Measurements from ENCODE around the gene RELL2.
A peak's percentile ranks its signal among the peaks of the same experiment; 100 is the strongest.

The RELL2 gene

DNA sequence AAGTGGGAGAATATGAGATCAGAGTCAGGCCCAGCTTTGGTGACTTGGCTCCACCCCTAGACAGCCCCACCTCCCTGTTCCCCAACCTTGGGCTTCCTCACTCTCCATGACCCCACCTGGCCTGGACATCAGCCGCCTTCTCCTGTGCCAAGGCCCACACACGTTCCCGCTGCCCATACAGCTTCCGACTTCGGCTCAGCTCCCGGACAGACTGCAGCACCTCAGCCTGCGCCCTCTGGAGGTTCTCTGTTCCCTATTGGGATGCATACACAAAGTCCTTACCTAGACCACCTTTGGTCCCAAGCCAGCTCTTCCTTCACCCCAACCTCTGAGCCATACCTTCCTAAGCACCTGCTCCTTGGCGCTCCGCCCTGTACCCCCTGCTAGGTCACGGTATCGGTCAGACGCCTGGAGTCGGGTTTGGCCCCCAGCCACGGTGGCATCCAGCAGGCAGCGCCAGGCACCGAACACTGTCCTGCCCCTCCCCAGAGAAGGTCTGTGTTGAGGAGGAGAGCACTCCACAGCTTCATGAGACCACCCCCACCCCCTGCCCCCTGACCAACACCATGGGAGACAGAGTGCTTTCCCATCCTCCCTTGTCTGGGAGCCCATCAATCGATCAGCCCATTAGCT, 12.4 kb downstream of the RELL2 start:
- no peak for DNase-seq (ENCODE audit: low read depth)

DNA sequence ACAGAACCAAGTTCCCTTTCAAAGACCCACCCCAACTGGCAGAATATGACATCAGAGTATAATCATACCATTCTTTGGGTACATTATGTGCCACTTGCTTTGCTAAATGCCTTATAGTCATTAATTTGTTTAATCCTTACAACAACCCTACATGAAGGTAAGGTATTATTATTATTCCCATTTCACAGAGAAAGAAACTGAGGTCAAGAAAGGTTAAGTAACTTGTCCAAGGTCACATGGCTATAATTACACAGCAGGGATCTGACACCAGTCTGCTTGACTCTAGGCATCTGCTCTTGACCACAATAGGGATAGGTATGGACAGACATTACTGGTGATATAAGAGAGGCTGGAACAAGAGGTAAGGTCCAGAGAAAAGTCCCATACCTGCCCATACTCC, 13.2 kb downstream of the RELL2 start:
- DNase-seq (ENCODE audit: low read depth): no peak

DNA sequence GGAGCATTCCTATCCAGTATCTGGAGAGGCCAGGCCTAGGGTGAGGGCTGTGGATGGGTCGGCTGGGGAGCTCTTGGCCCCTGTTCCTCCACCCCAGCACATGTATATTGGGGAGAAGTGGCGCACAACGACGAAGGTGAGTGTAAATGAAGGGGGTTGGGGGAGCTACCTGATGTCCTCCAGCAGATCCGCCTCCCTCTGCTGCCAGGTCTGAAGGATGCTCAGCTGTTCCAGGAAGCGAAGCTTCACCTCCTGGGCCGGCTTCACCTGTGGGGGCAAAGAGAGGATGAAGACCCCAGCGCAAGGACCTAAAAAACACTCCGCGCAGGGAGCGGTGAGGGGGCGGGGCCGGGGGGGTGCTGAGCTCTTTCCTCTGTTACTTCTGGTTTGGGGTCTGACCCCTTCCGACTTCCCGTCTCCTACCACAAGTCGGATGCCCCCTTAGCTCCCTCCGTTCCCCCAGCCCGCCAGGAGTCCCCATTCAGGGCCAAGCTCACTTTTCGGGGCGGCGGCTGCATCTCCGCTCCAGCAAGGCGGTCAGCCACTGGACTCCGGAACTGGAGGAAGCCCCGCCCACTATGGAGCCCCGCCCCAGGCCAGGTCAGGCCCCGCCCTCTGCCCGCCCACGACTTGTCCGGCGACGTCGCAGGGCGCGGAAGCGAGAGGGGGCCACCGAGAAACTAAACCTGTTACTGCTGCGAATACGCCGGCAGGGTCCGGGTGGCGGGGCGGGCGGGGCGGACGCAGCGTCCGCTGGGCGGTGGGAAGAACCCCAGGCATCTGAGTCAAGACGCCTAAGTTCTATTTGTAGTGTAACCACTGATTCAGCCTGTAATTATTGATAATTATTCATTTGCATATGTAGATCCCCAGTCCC, 14.3 kb downstream of the RELL2 start, which contains the start of gene FCHSD1:
FCHSD1 (minus strand) TSS at position 568 of the 877 bp plus-strand sequence; CDS start at position 518, 50 bp downstream.
- DNase-seq (ENCODE audit: low read depth): peak; percentile 71

DNA sequence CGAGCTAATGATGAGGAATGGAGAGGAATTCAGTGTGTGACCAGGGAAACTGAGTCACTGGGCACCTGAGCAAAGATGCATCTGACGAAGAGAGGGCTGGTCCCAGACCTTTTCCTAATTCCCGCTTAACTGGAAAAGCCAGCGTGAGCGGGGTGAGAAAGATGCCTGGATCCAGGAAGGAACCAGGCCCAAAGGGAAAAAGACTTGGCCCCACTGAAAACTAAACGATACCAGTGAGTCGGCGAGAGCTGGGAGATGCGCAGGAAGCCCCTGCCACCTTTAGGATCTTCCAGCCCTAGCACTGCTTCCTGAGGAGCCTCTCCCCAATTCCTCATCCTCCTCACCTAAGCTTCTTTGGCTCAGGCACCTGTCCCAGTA, 14.9 kb downstream of the RELL2 start:
- no peak for DNase-seq (ENCODE audit: low read depth)

DNA sequence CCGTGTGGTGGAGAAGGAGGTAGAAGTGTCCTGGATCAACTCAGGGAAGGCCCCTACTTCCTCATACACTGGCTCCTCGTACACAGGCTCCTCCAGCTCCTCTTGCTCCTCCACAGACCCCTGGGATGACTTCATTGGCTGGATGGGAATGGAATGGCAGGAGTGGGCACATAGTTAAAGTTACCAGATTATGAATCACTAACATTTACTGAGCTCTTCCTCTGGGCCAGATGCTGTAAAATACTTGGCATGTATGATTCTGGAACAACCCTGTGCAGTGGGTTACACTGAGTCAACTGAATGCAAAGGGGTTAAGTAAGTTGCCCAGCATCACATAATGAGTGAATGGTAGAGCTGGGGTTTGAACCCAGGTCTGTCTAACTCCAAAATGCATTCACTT, 17.5 kb downstream of the RELL2 start:
- DNase-seq (ENCODE audit: low read depth): no peak

DNA sequence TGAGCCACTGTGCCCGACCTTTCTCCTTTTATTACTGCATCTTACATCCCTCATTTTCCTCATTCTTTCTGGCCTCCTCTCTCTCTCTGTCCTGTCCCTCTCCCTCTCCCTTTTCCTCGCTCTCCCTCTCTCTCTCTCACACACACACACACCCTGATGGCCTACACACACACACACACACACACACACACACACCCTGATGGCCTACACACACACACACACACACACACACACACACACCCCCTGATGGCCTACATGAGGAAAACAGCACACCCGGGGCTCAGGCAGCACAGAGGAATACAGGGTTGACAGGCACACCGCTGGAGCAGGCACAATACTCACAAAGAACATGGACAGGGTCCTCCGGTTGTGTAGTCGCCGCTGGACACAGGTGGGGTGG, 18.2 kb downstream of the RELL2 start:
- DNase-seq (ENCODE audit: low read depth): no peak

DNA sequence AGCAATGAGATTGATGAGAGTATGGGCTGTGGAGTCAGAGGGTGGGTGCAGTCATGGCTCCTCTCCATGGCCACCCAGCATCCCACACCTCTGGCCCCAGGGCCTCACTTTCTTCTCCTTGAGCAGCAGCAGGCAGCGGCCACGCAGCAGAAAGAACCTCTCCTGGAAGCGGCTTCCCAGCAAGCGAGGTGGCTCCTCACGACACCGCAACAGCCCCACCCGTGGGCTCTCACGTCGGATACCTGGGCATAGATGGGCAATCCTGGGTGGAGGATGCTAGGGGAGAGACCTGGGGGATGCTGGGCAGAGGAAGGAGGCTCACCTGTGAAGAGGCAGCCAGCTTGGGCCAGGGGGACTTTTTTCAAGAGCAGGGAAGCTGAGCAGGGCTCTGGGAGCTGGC, 19.6 kb downstream of the RELL2 start:
- DNase-seq (ENCODE audit: low read depth): no peak

DNA sequence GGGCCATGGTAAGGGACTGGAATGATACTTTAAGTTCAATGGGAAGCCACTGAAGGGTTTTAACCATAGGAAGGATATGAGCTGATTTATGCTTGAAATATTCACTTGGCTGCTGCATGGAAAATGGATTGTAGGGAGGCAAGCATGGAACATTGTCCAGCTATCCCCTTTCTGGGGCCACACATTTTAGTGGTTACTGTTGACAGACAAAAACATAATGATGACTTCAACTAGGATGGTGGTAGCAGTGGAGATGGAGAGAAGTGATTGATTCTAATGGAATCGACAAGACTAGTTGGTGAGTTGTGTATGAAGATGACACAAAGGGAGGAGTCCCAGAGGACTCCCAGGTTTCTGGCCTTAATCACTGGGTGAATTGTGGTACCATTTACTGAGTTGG, 20.6 kb downstream of the RELL2 start:
- DNase-seq (ENCODE audit: low read depth): no peak

DNA sequence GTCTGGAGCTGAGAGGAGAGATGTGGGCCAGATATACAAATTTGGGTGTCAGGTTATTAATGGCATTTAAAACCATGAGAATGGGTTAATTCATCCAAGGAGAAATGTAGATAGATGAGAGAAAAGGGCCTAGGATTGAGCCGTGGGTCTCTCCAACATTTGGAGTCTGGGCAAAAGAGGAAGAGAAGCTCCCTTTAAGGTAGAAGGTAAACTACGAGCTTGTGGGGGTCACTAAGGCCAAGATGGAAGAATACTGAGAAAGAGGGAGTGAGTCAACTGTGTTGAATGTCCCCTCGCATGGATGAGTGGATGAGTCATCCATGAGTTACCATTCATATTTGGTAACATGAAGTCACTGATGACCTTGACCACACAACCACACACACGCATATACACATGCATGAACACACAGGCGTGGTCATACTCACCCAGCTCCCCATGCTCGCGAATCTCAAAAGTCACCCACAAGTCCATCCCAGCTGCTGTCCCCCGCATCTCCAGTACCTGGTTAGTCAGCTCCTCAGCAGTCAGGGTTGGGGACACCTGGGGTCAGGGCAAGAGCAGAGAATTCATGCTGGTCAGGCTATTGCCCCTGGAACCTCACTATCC, 21.2 kb downstream of the RELL2 start:
- DNase-seq (ENCODE audit: low read depth): no peak

DNA sequence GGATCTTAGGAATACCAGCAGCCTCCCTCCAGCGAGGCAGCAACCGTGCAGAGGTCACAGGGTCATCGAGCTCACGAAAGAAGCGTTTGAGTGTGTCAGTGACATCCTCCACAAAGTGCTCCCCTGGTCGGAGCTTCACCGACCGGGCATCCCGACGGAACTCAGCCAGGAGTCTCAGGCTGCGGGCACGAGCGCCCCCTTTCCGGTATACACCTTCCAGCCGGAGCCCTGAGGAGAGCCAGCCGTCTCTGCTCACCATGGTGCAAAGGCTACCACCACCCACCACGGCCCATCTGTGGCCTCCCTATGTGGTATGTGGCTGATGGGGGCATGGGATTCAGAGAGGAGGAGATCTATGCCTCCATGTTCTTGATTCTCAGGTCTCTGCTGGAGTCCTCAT, 25.2 kb downstream of the RELL2 start:
- no peak for DNase-seq (ENCODE audit: low read depth)

DNA sequence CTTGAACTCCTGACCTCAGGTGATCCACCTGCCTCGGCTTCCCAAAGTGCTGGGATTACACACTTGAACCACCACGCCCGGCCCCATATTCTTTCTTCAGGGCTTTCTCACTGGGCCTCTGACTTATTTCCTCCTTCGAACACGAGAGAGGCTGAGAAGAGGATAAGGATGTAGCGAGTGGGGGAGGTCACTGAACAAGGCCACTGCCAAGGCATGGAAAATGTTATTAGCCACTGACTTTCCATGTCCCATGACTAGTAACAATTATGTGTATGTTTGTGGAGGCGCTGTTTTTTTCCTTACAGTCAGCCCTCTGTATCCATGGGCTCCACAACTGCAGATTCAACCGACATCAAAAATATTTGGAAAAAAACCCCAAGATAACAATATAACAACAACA, 26.7 kb downstream of the RELL2 start:
- no peak for DNase-seq (ENCODE audit: low read depth)

DNA sequence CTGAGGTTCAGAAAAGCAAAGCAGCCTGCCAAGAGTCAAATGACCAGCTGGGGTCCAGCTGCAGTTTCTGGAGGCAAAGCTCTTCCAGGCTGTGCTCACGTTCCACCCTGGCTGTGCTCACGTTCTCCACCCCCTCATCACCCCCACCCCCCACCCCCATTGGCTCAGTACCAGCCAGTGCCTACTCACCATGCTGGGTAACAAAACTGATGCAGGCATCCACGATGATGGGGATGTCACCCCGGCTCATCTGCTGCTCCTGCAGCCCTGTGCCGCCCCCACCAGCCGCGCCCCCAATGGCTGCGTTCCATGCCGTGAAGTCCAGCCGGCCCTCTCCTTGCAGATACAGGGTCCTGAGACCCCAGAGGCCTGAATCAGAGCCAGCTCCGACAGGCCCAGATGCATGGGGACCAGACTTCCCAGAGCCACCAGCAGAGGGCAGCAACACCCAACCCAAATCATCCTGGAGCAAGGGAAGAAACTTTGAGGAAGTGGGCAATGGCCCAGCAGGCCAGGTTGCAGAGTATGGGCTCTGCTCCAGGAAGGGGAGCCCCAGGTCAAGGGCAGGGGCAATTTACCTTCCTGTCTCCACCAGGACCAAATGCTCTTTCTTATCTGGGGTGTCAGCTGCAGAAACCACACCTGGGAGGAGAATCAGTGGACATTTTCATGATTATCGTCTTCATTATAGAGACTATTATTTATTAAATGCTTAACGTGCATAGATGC, 28.1 kb downstream of the RELL2 start:
- peak; percentile 41 for DNase-seq (ENCODE audit: low read depth)

DNA sequence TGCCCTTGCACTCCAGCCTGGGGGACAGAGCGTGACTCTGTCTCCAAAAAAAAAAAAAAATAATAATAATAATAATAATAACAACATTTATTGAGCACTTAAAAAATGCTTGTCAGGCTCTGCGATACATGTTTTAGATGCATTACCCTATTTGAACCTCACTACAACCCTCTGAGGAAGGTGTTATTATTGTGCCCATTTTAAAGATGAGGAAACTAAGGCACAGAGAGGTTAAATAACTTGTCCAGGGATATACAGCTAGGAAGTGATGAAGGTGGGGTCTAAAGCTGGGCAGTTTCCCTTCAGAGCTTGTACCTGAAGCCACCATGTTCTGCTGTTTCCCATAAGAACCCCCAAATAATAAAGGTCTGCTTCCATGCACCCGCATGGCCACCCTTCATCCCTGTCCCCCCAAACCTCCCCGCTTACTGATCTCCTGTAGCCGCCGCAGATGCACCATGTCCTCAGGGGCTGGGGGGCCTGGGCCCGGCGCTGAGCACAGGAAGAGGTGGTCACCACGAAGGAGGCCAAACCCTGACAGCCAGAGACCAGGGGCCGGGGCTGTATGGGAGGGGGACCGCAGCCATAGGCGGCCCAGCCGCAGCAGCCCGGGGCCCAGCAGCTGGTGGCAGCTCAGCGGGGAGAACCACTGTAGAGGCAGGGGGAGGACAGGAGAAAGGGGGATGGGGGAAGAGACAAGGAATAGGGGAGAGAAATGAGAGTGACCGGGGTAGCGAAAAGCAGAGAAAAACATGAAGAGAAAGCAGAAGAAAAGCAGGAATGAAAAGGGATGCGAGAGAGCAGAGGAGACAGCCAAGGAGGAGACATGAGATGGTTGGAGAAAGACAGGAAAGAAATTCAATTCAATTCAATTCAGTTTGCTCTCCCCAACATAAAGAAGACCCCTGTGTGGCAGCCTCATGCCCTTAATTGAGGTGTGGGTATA, 29.5 kb downstream of the RELL2 start:
- no peak for DNase-seq (ENCODE audit: low read depth)

DNA sequence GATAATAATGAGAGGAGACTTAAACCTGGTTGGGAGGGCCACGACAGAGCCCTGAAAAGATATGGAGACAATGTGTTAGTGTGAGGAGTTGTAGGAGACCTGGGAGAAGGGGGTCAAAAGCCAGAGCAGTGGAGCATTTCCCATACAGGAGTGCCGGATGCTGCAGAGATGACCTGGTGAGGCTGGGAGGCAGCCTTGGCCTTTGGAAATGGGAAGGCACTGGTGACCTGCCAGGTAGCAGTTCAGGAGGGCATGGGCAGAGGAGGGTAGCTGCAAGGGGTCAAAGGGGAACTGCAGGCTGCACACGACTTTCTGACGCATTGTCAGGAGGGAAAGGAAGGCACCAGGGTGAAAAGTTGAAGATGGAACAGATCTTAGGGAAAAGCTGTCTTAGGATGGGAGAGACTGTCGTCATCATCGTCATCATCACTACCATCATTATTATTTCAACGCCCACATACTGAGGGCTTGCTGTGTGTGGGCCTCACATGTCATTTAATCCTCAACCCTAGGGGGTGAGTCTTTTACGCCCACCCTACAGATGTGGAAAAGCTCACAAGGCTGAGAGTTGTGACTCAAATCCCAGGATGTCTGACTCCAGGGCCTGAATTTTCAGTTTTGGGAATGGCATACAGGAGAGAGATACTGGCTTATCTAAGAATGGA, 31.9 kb downstream of the RELL2 start:
- no peak for DNase-seq (ENCODE audit: low read depth)

DNA sequence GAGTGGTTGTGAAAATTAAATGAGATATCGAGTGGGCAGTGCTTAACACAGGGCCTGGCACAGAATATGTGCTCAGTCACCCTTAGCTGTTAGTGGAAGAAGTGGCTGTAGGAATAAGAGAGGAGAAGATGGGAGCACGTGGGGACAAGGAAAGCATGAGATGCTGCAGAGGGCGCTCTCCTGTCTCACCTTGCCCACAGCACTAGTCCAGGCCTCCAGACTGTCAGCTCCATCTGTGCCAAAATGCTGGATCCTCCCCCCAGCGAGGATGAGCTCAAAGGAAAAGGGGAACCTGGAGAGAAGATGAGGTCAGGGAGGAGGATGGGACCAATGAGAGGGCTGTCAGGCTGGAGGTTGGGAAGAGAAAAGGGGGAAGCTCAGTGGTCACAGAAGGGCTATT, 32.7 kb downstream of the RELL2 start:
- no peak for DNase-seq (ENCODE audit: low read depth)

DNA sequence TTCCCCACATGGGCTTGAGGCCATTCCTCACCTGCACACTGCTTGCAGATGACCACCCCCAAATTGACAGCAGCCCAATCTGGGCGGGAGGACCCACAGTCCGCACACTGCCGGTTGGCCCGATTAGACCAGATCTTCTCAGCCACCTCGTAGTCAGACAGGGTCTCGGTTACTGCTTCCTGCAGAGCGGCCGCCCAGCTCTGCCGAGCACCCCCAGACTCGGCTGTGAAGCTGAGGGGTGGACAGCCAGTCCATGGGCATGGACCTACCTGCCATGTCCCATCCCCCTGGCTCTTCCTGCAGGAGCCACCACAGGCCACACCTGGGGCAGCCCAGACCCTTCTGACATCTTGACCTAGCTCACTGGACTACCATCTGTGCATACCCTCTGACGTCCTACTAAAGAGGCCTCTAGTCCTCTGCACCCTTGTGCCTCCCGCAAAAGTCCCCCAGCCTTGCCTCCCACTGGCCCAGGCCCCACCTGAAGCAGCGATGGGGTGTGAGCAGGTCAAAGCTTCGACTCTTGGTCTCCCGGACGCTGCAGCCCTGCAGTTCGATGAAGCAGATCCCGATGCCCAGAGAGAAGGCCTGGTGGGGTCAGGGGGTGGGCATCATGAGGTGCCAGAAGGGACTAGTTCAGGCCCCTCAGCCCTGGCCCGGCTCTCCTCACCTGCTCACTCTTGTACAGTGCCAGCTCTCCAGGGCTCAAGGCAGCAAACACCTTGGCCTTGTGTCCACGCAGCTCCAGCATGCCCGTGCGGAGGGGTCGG, 35.5 kb downstream of the RELL2 start:
- DNase-seq (ENCODE audit: low read depth): no peak

DNA sequence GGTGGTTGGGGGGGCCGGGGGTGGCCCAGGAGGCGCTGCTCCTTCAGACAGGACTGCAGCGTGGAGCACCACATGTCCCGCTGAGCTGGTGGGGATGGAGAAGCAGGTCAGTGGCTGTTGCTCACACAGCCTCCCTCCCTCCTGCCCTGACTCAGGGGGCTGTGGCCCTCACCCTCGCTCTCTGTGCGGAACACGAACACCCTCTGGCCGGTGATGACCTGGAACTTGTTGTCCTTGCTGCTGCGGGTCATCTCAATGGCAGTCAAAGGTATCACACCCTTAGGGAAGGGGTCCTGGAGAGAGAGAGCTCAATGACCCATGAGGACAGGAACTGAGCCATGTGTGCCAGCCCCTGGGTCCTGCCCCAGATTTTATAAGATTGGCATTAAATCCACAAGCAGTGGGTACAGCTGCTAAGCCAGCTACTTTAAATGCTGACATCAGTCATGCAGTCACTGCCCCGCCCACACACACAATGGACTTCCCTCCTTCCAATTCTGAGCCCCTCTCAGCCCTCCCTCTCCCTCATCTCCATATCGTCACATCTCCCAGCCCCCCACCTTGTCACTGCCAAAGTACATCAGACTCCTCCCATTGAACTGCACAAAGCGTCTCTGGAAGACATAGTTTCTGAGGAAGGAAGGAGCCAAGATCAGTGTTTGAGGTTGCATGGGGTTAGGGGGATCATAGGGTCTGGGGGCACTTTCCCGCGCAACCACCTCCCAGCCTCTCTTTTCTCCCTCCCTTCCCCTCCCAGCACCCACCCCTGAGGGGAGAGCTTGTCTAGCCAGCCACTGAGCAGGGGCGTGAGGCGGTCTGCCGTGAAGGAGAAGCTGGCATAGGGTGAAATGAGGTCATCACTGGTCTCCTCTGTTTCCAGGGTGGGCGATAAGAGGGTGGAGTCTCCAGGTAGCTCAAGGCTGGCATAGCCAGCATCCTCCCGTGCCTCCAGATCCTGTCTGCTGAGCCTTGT, 36.3 kb downstream of the RELL2 start:
- no peak for DNase-seq (ENCODE audit: low read depth)

DNA sequence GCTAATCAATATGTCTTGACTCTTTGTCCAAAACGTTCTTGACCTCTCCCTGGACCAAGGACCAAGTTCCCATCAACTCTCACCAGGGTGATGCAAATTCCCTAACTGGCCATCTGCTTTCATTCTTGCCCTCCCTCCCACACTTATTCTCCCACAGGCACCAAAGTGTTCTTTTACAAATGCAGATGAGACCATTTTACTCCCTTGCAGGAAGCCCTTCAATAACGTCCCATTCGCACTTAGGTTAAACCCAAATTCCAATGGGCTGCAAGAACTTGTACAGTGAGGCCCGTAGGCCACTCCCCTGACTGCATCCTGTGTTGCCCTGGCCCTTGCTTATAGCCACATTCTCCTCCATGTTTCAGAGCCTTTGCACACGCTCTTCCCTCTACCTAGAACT, 38.0 kb downstream of the RELL2 start:
- no peak for DNase-seq (ENCODE audit: low read depth)

DNA sequence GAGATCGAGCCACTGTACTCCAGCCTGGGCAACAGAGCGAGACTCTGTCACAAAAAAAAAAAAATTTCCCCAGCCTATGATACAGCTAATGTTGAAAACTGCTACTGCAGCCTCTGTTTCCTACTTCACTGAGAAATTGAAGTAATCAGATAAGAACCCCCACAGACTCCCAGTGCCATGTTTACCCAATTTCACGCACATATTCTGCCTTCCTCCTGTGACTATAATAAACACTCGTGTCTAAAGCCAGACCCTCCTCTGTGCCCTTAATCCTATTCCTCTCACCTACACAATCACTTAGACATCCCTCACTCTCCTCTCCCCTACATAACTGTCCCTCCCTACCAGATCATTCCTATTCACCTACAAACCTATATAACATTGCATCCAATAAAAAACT, 38.9 kb downstream of the RELL2 start:
- DNase-seq (ENCODE audit: low read depth): no peak

Measured in stimulated activated CD8-positive, alpha-beta memory T cell treated with anti-CD3 and anti-CD28 coated beads, Interleukin-12 subunit alpha, Interleukin-12 subunit beta, amount 100 ng/mL, for 4 hours (primary cell).